ENCODE results near the gene AGER. TPM values are rescaled to one million over a fixed set of nuclear protein-coding genes. Genes with fewer than 3 reads are reported as not detected.

Gene AGER
- total and polyA plus RNA-seq, 9 of the 15 experiments (the other 6 are each of a cell fraction or from before 2014, with no cell fraction given) = 1.2 to 11.5 (median 4.1) TPM

DNA sequence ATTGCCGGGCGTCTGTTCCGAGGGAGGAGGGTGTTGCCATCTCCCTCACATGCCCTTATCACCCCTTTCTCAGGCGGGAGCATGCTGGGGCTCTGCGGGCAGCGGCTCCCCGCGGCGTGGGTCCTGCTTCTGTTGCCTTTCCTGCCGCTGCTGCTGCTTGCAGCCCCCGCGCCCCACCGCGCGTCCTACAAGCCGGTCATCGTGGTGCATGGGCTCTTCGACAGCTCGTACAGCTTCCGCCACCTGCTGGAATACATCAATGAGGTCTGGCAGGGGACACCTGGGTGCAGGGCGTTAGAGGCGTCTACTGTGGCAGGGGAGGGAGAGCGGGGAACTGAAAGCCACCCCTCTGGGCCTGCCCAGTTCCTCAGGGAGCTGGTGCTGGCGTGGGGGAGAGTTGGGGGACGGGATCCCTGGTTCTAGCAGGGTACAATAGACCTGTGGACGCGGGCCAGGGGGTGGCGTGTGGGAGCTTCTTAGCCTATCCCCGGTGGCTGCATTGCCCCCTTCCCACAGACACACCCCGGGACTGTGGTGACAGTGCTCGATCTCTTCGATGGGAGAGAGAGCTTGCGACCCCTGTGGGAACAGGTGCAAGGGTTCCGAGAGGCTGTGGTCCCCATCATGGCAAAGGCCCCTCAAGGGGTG lies 29.4 kb downstream of the AGER start (continued):
- TF ChIP-seq, protein P1, sequence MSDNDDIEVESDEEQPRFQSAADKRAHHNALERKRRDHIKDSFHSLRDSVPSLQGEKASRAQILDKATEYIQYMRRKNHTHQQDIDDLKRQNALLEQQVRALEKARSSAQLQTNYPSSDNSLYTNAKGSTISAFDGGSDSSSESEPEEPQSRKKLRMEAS (CRISPR knock-in tag; IDR thresholded peaks at IDR 0.05) = peak; percentile 90
- TF ChIP-seq SMARCB1 (IDR thresholded peaks at IDR 0.05; ENCODE audit: insufficient read length, low read depth) (no peak), FOSL1 (tag; conservative IDR thresholded peaks at IDR 0.05) (peak; percentile 30; the same call in 1 of the 2 replicates), CSDE1 (IDR thresholded peaks at IDR 0.05) (no peak), TGIF2 (CRISPR knock-in tag; IDR thresholded peaks at IDR 0.05) (no peak; the same call in 1 of the 2 replicates), HMGN3 (IDR thresholded peaks at IDR 0.05; ENCODE audit: borderline replicate concordance, extremely low read depth, insufficient read length, low read depth, low read length) (peak; percentile 86), FOXM1 (IDR thresholded peaks at IDR 0.05; ENCODE audit: low read depth) (no peak), FOXM1 (CRISPR knock-in tag; IDR thresholded peaks at IDR 0.05; ENCODE audit: low read depth) (peak; percentile 74; the same call in 1 of the 2 replicates), TBL1XR1 (IDR thresholded peaks at IDR 0.05; ENCODE audit: low read length in 2 of 2) (peak in 1 of 2 experiments; percentile 9; a peak in 2 of 4 replicates), RUNX1 (IDR thresholded peaks at IDR 0.05; ENCODE audit: low read depth) (no peak; the same call in 1 of the 2 replicates)
- TF ChIP-seq, protein P2, sequence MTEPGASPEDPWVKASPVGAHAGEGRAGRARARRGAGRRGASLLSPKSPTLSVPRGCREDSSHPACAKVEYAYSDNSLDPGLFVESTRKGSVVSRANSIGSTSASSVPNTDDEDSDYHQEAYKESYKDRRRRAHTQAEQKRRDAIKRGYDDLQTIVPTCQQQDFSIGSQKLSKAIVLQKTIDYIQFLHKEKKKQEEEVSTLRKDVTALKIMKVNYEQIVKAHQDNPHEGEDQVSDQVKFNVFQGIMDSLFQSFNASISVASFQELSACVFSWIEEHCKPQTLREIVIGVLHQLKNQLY (CRISPR knock-in tag; conservative IDR thresholded peaks at IDR 0.05) = 0 out of 4 replicates have a peak, but pooled peaks of 1 of the 2 experiments have one; percentile 65
- TF ChIP-seq, protein P3, sequence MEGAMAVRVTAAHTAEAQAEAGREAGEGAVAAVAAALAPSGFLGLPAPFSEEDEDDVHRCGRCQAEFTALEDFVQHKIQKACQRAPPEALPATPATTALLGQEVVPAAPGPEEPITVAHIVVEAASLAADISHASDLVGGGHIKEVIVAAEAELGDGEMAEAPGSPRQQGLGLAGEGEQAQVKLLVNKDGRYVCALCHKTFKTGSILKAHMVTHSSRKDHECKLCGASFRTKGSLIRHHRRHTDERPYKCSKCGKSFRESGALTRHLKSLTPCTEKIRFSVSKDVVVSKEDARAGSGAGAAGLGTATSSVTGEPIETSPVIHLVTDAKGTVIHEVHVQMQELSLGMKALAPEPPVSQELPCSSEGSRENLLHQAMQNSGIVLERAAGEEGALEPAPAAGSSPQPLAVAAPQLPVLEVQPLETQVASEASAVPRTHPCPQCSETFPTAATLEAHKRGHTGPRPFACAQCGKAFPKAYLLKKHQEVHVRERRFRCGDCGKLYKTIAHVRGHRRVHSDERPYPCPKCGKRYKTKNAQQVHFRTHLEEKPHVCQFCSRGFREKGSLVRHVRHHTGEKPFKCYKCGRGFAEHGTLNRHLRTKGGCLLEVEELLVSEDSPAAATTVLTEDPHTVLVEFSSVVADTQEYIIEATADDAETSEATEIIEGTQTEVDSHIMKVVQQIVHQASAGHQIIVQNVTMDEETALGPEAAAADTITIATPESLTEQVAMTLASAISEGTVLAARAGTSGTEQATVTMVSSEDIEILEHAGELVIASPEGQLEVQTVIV (CRISPR knock-in tag; IDR thresholded peaks at IDR 0.05; ENCODE audit: borderline replicate concordance) = no peak
- TF ChIP-seq, protein P4, sequence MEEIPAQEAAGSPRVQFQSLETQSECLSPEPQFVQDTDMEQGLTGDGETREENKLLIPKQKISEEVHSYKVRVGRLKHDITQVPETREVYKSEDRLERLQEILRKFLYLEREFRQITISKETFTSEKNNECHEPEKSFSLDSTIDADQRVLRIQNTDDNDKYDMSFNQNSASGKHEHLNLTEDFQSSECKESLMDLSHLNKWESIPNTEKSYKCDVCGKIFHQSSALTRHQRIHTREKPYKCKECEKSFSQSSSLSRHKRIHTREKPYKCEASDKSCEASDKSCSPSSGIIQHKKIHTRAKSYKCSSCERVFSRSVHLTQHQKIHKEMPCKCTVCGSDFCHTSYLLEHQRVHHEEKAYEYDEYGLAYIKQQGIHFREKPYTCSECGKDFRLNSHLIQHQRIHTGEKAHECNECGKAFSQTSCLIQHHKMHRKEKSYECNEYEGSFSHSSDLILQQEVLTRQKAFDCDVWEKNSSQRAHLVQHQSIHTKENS (CRISPR knock-in tag; IDR thresholded peaks at IDR 0.05) = no peak
- TF ChIP-seq, protein P5, sequence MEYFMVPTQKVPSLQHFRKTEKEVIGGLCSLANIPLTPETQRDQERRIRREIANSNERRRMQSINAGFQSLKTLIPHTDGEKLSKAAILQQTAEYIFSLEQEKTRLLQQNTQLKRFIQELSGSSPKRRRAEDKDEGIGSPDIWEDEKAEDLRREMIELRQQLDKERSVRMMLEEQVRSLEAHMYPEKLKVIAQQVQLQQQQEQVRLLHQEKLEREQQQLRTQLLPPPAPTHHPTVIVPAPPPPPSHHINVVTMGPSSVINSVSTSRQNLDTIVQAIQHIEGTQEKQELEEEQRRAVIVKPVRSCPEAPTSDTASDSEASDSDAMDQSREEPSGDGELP (CRISPR knock-in tag; IDR thresholded peaks at IDR 0.05; ENCODE audit: borderline replicate concordance) = peak; percentile 71; the same call in 1 of the 2 replicates
- TF ChIP-seq, protein P6, sequence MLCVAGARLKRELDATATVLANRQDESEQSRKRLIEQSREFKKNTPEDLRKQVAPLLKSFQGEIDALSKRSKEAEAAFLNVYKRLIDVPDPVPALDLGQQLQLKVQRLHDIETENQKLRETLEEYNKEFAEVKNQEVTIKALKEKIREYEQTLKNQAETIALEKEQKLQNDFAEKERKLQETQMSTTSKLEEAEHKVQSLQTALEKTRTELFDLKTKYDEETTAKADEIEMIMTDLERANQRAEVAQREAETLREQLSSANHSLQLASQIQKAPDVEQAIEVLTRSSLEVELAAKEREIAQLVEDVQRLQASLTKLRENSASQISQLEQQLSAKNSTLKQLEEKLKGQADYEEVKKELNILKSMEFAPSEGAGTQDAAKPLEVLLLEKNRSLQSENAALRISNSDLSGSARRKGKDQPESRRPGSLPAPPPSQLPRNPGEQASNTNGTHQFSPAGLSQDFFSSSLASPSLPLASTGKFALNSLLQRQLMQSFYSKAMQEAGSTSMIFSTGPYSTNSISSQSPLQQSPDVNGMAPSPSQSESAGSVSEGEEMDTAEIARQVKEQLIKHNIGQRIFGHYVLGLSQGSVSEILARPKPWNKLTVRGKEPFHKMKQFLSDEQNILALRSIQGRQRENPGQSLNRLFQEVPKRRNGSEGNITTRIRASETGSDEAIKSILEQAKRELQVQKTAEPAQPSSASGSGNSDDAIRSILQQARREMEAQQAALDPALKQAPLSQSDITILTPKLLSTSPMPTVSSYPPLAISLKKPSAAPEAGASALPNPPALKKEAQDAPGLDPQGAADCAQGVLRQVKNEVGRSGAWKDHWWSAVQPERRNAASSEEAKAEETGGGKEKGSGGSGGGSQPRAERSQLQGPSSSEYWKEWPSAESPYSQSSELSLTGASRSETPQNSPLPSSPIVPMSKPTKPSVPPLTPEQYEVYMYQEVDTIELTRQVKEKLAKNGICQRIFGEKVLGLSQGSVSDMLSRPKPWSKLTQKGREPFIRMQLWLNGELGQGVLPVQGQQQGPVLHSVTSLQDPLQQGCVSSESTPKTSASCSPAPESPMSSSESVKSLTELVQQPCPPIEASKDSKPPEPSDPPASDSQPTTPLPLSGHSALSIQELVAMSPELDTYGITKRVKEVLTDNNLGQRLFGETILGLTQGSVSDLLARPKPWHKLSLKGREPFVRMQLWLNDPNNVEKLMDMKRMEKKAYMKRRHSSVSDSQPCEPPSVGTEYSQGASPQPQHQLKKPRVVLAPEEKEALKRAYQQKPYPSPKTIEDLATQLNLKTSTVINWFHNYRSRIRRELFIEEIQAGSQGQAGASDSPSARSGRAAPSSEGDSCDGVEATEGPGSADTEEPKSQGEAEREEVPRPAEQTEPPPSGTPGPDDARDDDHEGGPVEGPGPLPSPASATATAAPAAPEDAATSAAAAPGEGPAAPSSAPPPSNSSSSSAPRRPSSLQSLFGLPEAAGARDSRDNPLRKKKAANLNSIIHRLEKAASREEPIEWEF (CRISPR knock-in tag; IDR thresholded peaks at IDR 0.05) = no peak
